Astrocyte of the spinal cord (primary cell): Measurements from ENCODE around the gene ADARB2.

Experiments used
- DNase-seq: peaks from one replicate; pipeline ENCODE4 v3.0.0; 2011; ENCODE audit warnings: low read depth, low spot score
- H3K4me3 ChIP-seq: 2 replicates; pipeline ENCODE4 v1.5.1; 2011; ENCODE audit warnings: low read depth, mild to moderate bottlenecking, low read length, moderate library complexity
- in situ Hi-C: cut with HindIII; loops from 2 replicates; pipeline ENCODE4 v1.10.0; 2017; ENCODE audit warnings: low sequenced_read_pairs
- TF ChIP-seq, protein P1 (sequence below): IDR thresholded peaks from 2 replicates; pipeline ENCODE4 v1.5.1; 2012; ENCODE audit warnings: low read depth, mild to moderate bottlenecking, low read length, inconsistent platforms

Gene ADARB2

DNA sequence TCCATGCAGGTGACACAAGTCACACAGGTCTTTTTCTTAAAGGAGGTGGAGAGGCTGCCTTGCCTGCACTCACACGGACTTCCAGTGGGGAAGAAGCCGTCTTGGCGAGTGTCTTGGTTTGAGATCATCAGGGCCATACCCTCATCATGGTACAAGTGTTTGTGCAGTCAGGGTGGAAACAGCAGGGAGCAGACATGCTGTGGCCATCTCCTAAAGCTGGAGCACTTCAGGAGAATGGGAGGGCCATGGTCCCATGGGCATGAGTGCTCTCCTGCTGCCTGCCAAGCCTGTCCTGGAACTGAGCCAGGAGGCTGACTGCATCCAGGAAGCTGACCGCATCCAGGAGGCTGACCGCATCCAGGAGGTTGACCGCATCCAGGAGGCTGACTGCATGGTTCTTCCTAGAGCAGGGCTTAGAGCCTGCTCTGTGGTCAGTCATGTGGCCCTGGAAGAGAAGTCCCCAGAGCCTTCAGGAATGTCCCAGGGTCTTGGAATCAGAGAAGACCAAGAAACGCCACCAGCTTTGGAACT is 98.4 kb downstream of the ADARB2 start:
- in situ Hi-C loops = no loop called here
- no peak for DNase-seq
- TF ChIP-seq, protein P1, sequence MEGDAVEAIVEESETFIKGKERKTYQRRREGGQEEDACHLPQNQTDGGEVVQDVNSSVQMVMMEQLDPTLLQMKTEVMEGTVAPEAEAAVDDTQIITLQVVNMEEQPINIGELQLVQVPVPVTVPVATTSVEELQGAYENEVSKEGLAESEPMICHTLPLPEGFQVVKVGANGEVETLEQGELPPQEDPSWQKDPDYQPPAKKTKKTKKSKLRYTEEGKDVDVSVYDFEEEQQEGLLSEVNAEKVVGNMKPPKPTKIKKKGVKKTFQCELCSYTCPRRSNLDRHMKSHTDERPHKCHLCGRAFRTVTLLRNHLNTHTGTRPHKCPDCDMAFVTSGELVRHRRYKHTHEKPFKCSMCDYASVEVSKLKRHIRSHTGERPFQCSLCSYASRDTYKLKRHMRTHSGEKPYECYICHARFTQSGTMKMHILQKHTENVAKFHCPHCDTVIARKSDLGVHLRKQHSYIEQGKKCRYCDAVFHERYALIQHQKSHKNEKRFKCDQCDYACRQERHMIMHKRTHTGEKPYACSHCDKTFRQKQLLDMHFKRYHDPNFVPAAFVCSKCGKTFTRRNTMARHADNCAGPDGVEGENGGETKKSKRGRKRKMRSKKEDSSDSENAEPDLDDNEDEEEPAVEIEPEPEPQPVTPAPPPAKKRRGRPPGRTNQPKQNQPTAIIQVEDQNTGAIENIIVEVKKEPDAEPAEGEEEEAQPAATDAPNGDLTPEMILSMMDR = no peak
- H3K4me3 ChIP-seq = no peak overlapping the region

DNA sequence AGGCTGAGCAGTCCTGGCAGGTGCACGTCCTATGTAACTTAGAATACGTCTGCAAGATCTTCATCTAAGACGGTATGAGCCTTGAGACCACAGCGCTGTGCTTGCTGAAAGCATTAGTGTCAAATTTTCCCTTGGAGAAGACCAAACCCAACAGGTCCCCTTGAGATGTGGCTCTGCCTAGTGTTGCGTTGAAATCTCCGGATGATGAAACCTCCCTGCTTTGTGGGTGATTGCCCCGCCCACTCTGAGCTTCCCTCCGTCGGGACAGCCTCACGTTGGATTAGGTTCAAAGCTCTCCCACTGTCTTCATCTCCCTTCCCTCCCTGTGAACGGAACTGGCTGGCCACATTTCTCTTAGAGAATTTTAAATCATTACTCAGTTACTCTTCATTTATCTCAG is 102.0 kb downstream of the ADARB2 start:
- TF ChIP-seq, protein P1 = no peak
- no peak for DNase-seq
- H3K4me3 ChIP-seq = no peak overlapping the region
- in situ Hi-C loops = no loop called here

DNA sequence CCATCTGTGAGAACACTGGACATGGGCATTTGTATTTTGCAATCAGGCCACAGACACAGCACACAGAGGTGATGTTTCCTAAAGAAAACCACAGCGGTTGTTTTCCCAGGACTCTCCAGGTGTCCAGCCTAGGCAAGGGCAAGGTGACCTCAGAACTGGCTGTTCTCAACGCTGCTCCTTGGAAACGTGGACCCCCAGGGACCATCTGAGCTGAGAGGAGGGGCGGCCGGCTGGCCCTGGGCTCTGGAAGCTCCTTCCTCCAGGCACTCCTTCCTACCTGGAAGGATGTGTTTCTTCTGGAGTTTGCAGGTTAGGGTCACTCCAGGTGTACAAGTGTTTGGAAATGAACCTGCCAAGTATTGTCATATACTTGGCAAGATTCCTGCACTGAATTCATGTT is 103.1 kb downstream of the ADARB2 start:
- TF ChIP-seq, protein P1 = no peak
- no peak for DNase-seq
- H3K4me3 ChIP-seq = no peak overlapping the region
- in situ Hi-C loops = no loop called here

DNA sequence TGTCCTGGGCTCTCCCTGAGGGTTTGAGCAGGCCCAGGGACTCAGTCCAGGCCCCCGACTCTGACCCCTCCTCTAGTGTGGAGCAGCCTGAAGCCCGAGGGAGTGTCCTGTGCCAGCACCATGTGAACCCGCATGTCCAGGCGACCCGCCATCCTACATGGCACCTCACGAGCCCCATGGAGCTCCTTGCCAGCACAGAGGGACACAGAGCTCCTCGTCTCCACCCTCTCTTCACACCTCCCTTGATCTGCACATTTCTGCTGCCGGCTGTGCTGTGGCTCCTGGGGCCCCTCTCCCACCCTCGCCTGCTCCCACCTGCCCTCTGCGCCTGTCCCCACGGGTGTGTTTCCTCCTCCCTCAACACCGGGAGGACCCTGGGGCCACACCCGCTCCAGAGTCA is 103.5 kb downstream of the ADARB2 start:
- DNase-seq = no peak
- in situ Hi-C loops = no loop called here

GRCh38 chr10:1632596-1632995 is 104.7 kb downstream of the ADARB2 start:
- H3K4me3 ChIP-seq = no peak overlapping the region
- in situ Hi-C loops = no loop called here
- no peak for DNase-seq
- TF ChIP-seq, protein P1 = no peak

More for the DNA sequence above, 103.5 kb downstream of the ADARB2 start:
- TF ChIP-seq, protein P1 = no peak
- H3K4me3 ChIP-seq = no peak overlapping the region

DNA sequence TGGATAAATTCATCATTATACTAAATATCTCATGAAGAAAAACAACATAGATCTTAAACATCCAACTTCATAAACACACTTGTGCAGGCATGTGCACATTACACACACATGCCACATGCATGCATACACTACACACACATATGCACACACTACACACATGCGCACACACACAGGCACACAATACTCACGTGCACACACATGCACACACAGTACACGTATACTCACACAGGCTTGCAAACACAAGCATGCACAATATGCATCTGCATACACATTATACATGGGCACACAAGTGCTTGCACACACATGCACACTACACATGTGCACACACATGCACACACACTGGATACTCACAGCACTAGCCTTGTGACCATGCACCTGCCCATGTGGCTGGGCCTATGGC is 105.2 kb downstream of the ADARB2 start:
- no peak overlapping the region for H3K4me3 ChIP-seq
- DNase-seq = no peak
- in situ Hi-C loops = no loop called here
- TF ChIP-seq, protein P1 = no peak

- no peak for DNase-seq
- in situ Hi-C loops = no loop called here
- no peak overlapping the region for H3K4me3 ChIP-seq
- TF ChIP-seq, protein P1 = no peak
These were observed 106.0 kb downstream of the ADARB2 start for GRCh38 chr10:1631282-1631681.
